ENCODE results near the gene AOPEP. TPM values are rescaled to one million over a fixed set of nuclear protein-coding genes. Genes with fewer than 3 reads are reported as not detected.
A peak's percentile ranks its signal among the peaks of the same experiment; 100 is the strongest.

Gene AOPEP
- total RNA-seq, 2 donors from 2014 or later: 5.5 to 13.0 TPM

DNA sequence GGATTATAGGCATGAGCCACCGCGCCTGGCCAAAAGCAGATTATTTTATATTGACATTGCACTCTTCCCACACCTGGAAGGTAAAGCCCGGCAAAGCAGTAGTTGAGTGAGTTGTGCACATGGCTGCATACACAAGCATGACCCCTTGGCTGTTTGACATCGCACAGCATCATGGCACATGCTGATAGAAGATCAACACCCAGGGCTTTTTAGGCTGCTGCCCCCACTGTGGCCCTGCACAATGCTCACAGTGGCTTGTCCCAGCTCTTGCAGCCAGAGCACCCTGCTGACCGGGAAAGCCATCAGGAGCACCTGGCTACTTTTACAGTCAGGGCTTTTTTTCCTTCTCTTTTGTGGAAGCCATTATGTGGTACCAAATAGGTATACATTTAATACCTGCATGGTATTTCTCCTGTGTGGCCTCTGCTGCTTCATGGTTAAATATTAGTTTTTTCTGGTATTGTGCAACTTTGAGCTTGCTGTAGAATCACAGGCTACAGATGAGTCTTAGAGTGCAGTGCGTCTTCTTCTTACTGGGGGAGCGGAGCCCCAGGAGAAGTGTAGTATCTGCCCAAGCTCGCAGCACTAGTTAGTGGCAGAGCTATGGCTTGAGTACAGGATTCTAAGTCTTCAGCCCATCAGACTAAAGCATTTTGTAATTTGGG, 264.5 kb downstream of the AOPEP start:
- H3K9me3 Mint-ChIP-seq: no peaks in the 10 kb centered on the region
- H3K27ac Mint-ChIP-seq: no peak overlapping the region
- H3K36me3 Mint-ChIP-seq: peaks cover 0 to 8% of the 10 kb centered on the region in 2 donors
- no peak for ATAC-seq
- DNase-seq (ENCODE audit: low spot score in 2 of 2): no peak

DNA sequence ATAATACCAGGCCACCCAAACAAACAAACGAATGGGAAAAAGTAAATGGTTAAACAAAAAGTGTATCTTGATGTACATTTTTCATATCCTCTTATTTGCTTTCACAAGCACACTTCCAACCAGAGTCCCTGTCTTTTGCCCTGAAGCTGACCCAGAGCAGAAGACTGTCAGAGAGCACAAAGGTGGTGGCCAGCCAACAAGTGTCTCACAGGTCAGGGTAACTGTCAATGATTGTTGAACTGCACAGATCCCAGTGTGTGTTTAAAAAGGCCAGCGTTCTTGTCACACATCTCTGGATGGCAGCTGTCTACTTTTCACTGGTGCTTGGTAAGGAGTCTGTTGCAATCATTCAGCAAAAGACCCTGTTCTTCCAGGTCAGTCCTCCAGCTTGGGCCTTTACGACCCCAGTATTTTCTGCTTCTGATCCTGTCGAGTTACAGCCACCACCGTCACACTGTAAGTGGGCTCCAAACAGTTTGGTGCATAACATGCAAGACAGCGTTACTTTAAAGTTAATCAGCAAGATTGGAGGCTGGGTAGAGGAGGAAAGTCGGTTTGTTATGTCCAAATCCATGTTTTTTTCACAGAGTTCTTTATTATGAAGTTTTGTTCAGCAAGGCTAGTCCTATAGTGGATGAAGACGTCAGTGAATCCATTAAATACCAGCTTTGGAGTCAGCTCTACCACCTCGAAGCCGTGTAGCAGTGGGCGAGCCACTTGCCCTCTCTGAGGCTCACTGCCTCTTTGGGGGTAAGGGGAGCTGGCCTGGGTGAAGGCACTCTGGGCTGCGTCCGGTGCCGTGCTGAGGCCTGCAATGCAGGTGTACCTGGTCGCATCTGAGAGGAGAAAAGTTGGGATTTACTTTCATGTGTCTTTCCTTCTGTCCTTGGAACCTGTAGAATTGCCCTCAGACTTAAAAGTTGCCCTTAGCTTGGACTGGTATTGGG, 265.7 kb downstream of the AOPEP start:
- no peak for DNase-seq (ENCODE audit: low spot score in 2 of 2)
- Mint-ChIP-seq H3K36me3 (peaks cover 0 to 8% of the 10 kb centered on the region in 2 donors), H3K27ac (no peak overlapping the region), H3K9me3 (no peaks in the 10 kb centered on the region)
- ATAC-seq: no peak

DNA sequence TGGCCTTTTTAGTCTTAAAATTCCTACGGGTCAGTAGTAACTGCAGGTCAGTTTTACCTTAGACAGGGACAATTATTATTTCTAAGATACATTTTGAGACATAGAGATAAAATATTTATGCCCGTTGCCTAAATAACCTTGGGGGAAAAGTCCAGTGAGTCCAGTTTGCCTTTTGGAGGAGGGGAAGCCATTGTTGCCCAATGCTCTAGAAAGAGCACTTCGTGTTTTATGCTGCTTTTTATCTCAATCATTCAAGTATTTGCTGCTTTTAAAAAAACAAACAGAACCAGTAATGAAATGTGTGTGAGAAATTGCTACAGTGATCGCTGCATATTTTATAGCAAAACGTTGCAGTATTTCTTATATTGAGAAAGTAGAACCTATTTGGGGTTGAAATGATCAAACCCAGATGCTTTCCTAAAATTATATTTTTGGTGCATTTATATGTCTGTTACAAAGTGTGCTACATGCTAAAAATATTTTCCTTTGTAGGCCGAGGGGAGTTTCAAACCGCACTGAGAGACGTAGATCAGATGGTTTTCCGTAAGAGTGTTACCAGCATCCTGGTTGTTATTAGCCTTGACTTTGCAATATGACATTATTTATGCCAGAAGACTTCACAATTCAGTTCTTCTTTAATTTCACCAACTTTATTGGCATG, 266.8 kb downstream of the AOPEP start:
- ATAC-seq: no peak
- no peaks in the 10 kb centered on the region for H3K9me3 Mint-ChIP-seq
- no peak overlapping the region for H3K27ac Mint-ChIP-seq
- peaks cover 0 to 3% of the 10 kb centered on the region in 2 donors for H3K36me3 Mint-ChIP-seq
- no peak for DNase-seq (ENCODE audit: low spot score in 2 of 2)

DNA sequence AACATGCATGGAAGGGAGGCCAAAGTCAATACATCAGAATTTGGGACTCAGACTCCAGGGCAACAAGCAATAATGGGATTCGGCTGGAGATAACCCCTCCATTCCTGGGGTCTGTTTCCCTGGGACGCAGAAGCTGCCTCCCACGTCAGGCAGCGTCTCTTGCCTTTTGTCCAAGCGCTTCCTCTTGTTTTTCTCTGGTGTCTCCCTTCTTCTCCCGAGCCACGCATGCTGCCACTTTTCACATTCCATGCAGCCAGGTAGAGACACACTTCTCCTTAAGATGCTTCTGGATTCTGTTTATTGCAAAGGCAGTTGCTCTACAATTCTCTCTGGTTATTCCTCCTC, 267.3 kb downstream of the AOPEP start:
- H3K27ac Mint-ChIP-seq: no peak overlapping the region
- H3K9me3 Mint-ChIP-seq: no peaks in the 10 kb centered on the region
- ATAC-seq (no peak), DNase-seq (ENCODE audit: low spot score in 2 of 2) (no peak)
- H3K36me3 Mint-ChIP-seq: no peaks in the 10 kb centered on the region

DNA sequence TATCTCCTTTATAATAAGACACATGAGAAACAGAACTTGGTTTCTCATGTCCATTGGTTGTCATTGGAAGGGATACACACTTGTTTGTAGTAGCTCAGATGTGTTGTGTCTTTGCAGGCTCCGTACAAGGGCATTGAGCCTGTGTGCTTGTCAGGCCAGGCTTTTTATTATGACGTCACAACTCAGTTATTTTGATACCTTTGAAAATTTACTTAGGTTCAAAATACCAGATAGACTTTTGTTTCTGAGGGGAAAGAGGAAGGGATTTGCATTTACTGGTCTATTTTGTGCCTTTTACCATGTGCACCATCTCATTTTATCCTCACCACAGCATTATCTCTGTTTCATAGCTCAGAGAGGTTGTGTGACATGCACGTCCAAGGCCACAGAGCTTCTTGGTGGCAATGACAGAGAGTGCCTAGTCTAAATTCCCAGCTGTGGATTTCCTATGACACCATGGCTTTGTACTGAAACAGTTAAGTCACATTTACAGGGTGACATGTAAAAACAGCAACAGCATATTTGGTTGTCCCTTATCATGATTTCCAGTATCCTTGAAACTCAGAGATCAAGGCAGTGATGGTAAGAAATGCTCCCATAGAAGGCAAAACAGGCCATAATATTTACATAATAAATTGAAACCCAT, 268.7 kb downstream of the AOPEP start:
- H3K36me3 Mint-ChIP-seq: no peaks in the 10 kb centered on the region
- DNase-seq (ENCODE audit: low spot score in 2 of 2): no peak
- H3K27ac Mint-ChIP-seq: no peak overlapping the region
- H3K9me3 Mint-ChIP-seq: no peaks in the 10 kb centered on the region
- no peak for ATAC-seq

DNA sequence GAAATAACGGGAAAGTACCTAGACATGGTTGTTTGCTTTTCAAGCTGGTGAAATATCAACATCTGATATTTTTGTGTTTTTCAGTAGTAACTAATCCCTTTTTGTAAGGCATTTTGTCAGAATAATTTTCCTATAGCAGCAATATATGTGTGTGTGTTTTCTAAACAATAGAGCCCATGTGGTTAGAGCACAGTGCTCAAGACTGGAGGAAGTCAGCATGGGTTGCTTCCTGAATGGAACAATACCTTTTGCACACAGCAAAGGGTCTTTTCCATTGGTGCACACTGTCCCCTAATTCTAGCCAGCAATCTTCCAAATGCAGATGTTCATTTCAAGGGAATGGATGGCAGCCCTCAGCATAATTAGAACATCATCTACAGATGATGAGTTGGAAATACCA, 270.1 kb downstream of the AOPEP start:
- Mint-ChIP-seq H3K36me3 (no peaks in the 10 kb centered on the region), H3K9me3 (no peaks in the 10 kb centered on the region), H3K27ac (no peak overlapping the region)
- DNase-seq (ENCODE audit: low spot score in 2 of 2) (no peak), ATAC-seq (no peak)

DNA sequence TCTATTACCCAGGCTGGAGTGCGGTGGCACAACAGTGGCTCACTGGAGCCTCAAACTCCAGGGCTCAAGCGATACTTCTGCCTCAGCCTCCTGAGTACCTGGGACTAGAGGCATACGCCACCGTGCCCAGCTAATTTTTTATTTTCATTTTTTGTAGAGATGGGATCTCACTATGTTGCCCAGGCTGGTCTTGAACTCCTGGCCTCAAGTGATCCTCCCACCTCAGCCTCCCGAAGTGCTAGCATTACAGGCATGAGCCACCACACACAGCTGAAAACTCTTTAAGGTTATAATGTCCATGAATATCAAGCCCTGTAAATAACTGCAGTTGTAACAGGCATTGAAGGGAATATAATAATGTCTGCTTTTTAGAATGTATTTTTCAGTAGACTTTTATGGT, 271.2 kb downstream of the AOPEP start:
- no peak for DNase-seq (ENCODE audit: low spot score in 2 of 2)
- no peaks in the 10 kb centered on the region for H3K36me3 Mint-ChIP-seq
- no peak for ATAC-seq
- no peak overlapping the region for H3K27ac Mint-ChIP-seq
- no peaks in the 10 kb centered on the region for H3K9me3 Mint-ChIP-seq

DNA sequence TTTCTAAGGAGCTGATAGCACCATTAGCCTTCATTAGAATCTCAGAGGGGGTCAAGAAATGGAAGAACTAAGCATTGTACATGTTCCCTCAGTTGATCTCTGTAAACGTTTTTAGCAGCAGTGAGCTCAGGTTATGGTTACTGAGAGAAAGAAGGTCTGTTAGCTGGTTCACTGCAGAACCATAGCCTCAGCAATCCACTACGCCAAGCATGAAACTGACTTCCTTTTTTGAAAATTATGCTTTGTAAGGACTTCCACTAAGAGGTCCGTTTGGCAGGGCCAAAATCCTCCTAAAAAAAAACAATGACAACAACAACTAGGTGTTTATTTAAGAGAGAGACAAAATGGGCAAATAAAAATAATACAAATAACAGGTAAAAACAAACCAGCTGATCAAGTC, 273.3 kb downstream of the AOPEP start:
- ATAC-seq (no peak), DNase-seq (ENCODE audit: low spot score in 2 of 2) (no peak)
- Mint-ChIP-seq H3K27ac (no peak overlapping the region), H3K36me3 (no peaks in the 10 kb centered on the region), H3K9me3 (no peaks in the 10 kb centered on the region)

DNA sequence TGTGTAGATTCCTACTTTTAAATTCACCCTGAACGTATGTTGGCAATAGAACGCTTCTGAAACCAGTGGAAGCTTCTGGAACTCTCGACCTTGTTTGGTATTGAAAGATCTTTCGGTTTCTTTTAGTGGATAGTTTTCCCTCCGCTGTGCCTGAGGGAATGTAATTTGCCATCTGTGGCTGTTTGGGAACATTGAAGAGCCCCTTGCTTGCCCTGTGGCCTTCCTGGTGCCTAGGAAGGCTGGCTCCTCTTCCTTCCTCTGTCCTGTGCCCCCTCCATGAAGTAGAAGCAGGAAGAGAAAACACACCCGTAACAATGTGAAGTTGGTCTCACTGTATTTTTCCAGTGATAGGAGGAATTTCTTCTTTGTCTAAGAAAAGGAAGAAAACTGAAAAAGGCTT, 274.3 kb downstream of the AOPEP start:
- Mint-ChIP-seq H3K27ac (no peak overlapping the region), H3K9me3 (no peaks in the 10 kb centered on the region), H3K36me3 (no peaks in the 10 kb centered on the region)
- DNase-seq (ENCODE audit: low spot score in 2 of 2): no peak
- no peak for ATAC-seq

DNA sequence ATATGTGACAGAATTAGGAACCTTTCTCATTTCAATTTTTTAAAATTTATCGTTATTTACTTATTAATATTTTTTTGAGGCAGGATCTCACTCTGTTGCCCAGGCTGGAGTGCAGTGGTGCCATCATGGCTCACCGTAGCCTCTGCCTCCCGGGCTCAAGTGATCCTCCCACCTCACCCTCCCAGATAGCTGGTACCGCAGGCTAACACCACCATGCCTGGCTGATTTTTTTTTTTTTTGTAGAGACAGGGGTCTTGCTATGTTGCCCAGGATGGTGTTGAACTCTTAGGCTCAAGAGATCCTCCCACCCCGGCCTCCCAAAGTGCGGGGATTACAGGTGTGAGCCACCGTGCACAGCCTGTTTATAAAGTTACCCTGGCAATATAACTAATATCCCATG, 275.2 kb downstream of the AOPEP start:
- Mint-ChIP-seq H3K9me3 (no peaks in the 10 kb centered on the region), H3K36me3 (no peaks in the 10 kb centered on the region), H3K27ac (no peak overlapping the region)
- no peak for ATAC-seq
- no peak for DNase-seq (ENCODE audit: low spot score in 2 of 2)

DNA sequence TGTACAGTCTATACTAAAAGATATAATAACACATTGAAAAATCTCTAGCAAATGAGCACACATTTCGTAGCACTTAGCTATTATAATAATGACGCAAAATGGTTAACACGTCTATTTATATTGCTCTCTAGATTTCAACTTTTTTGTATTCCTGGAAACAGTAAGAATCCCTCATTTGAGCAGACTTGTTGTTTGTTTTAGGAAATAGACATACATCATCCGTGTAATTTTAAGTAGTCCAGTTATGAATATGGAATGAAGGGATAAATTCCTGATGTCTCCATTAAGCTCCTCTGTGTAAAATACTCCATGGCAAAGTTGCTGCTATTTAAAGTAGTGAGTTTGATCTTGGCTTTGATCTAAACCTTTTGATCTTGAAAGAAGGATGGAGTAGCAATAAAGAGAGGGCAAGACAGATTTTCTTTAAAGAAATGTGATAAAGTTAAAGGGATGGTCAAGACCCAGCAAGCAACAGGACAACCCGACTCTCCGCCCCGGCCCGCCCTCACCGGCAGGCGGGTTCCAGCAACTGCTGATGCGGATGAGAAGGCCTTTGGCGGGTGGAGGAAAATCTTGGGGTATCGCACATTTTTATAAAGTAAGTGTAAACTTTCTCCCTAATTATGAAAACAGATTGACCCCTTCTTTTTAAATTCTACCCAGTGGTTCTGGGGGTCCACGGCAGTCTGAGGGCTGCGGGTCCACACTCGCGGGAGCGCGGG, 277.4 kb downstream of the AOPEP start:
- Mint-ChIP-seq H3K36me3 (no peaks in the 10 kb centered on the region), H3K9me3 (no peaks in the 10 kb centered on the region), H3K27ac (no peak overlapping the region)
- ATAC-seq: no peak
- peak in 1 of 2 donors; percentile 25 for DNase-seq (ENCODE audit: low spot score in 2 of 2)

DNA sequence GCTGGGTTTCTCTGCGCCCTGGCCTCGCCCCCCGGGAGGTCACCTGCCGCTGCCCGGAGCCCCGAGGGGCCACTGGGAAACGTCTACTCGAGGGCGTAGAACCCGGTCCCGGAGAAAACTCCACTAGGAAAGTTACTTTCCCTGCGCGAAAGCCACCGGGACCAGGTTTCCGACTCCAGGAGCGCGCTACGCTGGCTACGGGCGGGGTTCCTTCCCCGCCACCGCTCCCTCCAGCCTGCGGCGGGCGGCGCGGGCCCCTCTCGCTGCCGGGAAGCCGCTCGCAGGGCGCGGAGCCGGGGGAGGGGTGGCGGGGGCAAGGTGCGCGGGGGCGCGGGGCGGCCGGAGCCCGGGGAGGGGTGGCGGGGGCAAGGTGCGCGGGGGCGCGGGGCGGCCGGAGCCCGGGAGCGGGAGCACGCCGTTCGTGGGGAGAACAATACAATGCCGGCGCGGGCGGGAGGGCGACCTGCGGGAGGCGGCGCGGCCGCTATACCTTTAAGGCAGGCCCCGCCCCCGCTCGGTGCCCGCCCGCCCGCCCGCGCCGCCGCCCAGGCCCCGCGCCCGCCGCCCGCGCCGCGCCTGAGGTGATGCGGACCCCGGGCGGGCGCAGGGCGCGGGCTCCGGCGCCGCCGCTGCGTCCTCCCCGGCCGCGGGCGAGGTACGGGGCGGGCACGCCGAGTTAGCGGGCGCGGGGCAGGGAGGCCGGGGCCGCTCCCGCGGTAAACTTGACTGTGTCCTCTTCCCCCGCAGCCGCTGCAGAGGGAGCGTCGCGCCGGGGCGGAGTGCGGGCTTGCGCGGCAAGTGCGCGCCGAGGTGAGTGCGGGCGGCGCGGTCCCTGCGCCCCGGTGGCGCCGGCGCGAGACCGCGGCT, 278.1 kb downstream of the AOPEP start:
- H3K36me3 Mint-ChIP-seq: no peaks in the 10 kb centered on the region
- H3K27ac Mint-ChIP-seq: no peak overlapping the region
- no peaks in the 10 kb centered on the region for H3K9me3 Mint-ChIP-seq
- DNase-seq (ENCODE audit: low spot score in 2 of 2): peak in 1 of 2 donors; percentile 39
- peak; percentile 77 to 82 for ATAC-seq

DNA sequence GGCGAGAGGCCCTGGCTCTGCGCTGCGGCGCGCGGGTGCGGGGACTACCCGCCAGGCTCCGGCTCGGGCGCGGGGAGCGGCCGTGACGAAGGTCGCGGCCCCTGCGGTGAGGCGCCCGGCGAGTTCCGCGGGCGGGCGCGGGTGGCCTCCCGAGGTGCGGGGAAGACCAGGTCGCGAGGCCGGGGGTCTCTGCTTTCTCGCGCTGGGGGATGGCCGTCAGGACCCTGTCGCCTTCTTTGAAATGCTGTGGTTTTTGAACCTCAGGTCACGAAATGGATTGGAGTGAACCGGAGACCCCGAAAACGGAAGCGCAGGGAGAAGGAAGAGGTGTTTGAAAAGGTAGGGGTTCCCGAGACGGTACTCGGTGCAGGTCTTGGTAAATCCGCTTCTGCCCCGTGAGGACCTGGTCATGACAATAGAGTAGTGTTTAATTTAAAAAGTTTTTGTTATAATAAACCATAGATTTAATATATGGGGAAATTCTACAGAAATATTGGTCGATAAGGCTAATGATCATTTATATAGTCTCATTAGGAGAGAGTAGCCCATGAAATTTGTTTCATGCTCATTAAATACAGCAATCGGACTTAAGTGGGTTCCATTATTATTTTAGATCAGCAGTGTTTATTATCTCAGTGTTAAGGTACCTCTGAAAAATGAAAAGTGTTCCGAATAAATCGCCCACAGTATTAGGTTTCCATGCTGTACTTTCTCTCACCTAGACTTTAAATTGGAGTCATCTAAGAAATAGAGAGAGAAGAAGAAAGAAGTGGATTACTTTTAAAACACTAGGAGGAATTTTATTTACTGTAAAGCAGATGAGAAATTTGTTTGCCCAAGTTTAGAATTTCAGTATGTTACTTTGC, 279.0 kb downstream of the AOPEP start:
- no peak for DNase-seq (ENCODE audit: low spot score in 2 of 2)
- H3K9me3 Mint-ChIP-seq: no peaks in the 10 kb centered on the region
- no peak for ATAC-seq
- no peaks in the 10 kb centered on the region for H3K36me3 Mint-ChIP-seq
- peak overlapping the region in 1 of 2 donors; percentile 17 for H3K27ac Mint-ChIP-seq

DNA sequence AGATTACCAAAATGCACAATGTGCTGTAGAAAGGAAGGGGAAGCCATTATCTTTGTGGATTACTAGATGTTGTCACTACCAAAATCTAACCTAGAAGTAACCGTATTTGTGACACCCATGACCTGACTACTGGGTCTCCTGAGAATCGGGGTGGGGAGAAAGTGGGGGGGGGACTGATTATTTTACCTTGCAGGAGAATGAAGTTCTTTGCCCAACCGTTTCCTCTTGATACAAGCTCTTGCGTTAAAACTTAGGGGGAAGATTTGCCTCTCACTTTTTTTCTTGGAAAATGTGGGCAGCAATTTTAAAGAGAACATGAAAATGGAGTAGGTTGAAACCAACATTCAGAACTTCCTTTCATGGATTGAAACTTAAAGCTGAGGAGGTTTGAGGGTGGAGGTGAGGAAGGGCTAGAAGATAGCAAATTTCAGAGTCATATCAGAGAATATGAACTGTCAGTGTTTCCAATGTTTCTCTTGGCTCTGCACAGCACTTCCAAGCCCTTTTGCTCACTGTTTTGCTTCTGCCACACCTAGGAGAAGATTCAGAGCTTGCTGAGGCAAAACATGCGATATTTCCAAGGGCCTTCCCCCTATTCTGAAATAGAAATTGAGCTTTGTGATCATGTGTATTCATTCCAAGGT, 280.8 kb downstream of the AOPEP start:
- no peaks in the 10 kb centered on the region for H3K9me3 Mint-ChIP-seq
- no peaks in the 10 kb centered on the region for H3K36me3 Mint-ChIP-seq
- DNase-seq (ENCODE audit: low spot score in 2 of 2) (no peak), ATAC-seq (peak in 1 of 2 donors; percentile 49)
- no peak overlapping the region for H3K27ac Mint-ChIP-seq

Measured in activated naive CD4-positive, alpha-beta T cell treated with anti-CD3 and anti-CD28 coated beads, Interleukin-2, amount 50 U/mL, for 72 hours (primary cell).